ENCODE measurements around the gene XKR3.
"Not testable (repeated sequence)": the region's sequence is repeated elsewhere in the genome, so short reads cannot be mapped to it uniquely, and the experiment has no call there.

The XKR3 gene

GRCh38 chr22:16803255-16803917 is 21.8 kb downstream of the XKR3 start:
- DNase-seq: no peak

GRCh38 chr22:16801571-16801970 is 23.6 kb downstream of the XKR3 start:
- DNase-seq: no peak

GRCh38 chr22:16801088-16801487 is 24.1 kb downstream of the XKR3 start:
- DNase-seq: no peak

- DNase-seq: no peak
These were observed 24.9 kb downstream of the XKR3 start for GRCh38 chr22:16800358-16800757.

GRCh38 chr22:16795504-16795903 is 29.7 kb downstream of the XKR3 start:
- DNase-seq: not testable (repeated sequence)

- no peak for DNase-seq
These were observed 31.4 kb downstream of the XKR3 start for GRCh38 chr22:16793831-16794230.

GRCh38 chr22:16789860-16790493 is 35.2 kb downstream of the XKR3 start:
- no peak for DNase-seq

GRCh38 chr22:16783930-16784354 is 41.3 kb downstream of the XKR3 start:
- DNase-seq: no peak

GRCh38 chr22:16783453-16783852 is 41.8 kb downstream of the XKR3 start:
- no peak for DNase-seq

- DNase-seq: no peak
These were observed 43.4 kb downstream of the XKR3 start for GRCh38 chr22:16781764-16782329.

- DNase-seq: no peak
These were observed 44.0 kb downstream of the XKR3 start for GRCh38 chr22:16781074-16781763.

GRCh38 chr22:16777284-16777924 is 47.8 kb downstream of the XKR3 start:
- DNase-seq: no peak

GRCh38 chr22:16776080-16776479 is 49.1 kb downstream of the XKR3 start:
- DNase-seq: no peak

- no peak for DNase-seq
These were observed 50.2 kb downstream of the XKR3 start for GRCh38 chr22:16774911-16775500.

GRCh38 chr22:16771569-16771968 is 53.6 kb downstream of the XKR3 start:
- not testable (repeated sequence) for DNase-seq

GRCh38 chr22:16767927-16768326 is 57.3 kb downstream of the XKR3 start:
- not testable (repeated sequence) for DNase-seq

GRCh38 chr22:16762224-16762623 is 63.0 kb downstream of the XKR3 start:
- DNase-seq: not testable (repeated sequence)

- not testable (repeated sequence) for DNase-seq
These were observed 64.8 kb downstream of the XKR3 start for GRCh38 chr22:16760416-16760815.

GRCh38 chr22:16749282-16749681 is 75.9 kb downstream of the XKR3 start:
- DNase-seq: not testable (repeated sequence)

GRCh38 chr22:16748160-16748929 is 76.9 kb downstream of the XKR3 start:
- not testable (repeated sequence) for DNase-seq

GRCh38 chr22:16747266-16748159 is 77.7 kb downstream of the XKR3 start:
- not testable (repeated sequence) for DNase-seq

Data from stimulated activated CD4-positive, alpha-beta T cell treated with anti-CD3 and anti-CD28 coated beads, Interleukin-15, amount 100 ng/mL, for 24 hours (primary cell).